GM21360 (cell line): ENCODE data around the gene MRTFA.

Experiments
- ATAC-seq: cut with Tn5 transposase; IDR thresholded peaks from one replicate; pipeline ENCODE4 v1.9.1; 2021; ENCODE audit warnings: mild to moderate bottlenecking, moderate library complexity; ENCODE audit not compliant: unreplicated experiment

The MRTFA gene

GRCh38 chr22:40473703-40474102, 162.8 kb downstream of the MRTFA start:
- no peak for ATAC-seq

GRCh38 chr22:40472579-40472978, 163.9 kb downstream of the MRTFA start:
- ATAC-seq, result no peak

DNA sequence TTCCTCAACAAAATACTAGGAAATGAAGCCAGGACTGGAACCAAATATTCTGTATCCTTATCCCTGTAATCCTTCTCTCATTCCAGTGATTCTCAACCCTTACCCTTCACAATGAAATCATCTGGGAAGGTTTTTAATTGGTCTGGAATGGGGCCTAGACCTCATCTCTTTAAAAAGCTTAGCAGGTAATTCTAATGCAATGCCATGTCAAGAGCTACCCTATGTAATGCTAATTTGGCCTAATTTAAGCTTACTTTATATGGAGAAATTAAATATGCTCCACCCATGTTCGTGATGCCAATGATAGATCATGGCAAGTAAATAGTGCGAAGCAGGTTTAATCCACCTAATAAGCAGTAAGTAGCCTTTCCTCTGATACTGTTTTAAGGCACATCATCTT, 164.5 kb downstream of the MRTFA start:
- ATAC-seq, result no peak

DNA sequence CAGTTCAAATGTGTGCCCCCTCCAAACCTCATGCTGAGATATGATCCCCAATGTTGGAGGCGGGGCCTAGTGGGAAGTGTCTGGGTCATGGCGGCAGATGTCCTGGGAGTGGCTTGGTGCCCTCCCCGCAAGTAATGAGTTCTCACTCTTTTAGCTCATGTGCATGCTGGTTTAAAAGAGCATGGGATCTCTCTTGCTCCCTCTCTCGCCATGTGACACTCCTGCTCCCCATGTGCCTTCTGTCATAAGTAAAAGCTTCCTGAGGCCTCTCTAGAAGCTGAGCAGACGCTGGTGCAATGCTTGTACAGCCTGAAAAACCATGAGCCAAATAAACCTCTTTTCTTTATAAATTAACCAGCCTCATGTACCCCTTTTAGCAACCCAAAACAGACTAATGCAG, 167.3 kb downstream of the MRTFA start:
- no peak for ATAC-seq

GRCh38 chr22:40468616-40469015, 167.9 kb downstream of the MRTFA start:
- no peak for ATAC-seq

DNA sequence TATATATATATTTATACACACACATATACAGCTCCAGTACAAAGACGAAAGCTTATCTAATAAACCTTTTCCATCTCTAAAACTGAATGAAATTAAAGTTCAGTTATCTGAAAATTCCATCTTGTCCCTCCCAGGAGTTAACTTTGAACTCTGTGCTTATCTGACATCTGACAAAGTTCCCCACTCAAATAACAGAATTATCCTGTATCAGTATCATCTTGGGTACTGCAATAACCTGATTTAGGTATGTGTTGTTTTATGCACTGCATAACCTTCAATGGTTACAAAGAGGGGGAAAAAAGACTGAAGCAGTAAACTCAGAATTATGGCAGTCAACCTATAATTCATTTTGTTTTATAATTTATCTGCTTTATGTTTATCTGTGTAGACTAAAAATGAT, 169.5 kb downstream of the MRTFA start:
- no peak for ATAC-seq

- ATAC-seq, result no peak
Observed at GRCh38 chr22:40463683-40464082, 172.8 kb downstream of the MRTFA start.

GRCh38 chr22:40463017-40463631, 173.4 kb downstream of the MRTFA start:
- ATAC-seq, result no peak

DNA sequence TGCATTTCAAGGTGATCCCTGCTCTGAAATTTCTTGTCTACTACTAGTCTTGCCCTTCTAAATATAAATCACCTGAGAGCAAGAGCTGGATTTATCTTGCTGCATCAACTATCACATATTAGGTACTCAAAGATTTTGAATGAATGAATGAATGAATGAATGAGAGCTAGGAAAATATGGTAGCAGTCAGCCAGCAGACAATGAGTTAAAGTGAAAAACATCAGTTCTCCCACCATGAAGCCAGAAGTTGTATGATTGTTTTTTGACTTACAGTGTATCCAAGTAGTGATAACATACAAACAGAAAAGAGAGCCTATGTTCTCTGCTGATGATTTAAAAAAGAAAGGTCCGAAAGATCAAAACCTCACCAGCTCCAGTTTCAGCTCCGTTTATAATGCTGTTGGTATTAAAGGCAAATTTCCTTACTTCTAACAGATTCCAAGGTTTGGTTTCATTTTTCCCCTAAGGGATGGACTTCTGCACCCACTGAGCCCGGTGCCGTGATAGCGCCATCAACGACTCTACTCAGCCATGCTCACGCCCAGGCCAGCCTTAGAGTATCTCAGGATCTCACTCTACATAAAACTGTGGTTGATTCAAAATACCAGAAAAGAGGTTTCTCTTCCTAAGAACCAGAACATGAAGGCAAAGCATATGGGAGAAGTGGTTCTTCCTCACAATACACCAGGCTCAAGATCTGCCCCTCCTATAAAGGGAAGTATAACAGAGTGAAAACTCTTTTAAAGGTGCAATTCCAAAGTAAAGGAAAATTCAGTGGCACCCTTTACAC, 174.1 kb downstream of the MRTFA start:
- no peak for ATAC-seq

DNA sequence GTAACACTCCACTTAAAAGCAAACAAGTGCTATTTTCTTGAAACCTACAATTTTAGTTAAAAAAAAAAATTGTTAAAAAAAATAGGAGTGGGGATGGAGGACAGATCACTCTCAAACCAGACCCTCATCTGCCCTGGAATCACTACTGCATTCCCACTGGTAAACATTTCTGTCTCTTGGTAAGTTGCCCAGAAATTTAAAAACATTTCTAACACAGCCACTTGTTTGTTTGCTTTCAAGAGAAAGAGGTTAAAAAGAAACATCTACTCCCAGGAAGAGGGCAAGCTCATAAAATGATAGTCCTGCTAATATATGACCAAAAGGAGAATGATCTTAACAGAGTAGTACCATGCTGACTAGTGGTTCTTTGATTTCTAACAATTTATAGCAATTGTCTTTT, 182.8 kb downstream of the MRTFA start:
- no peak for ATAC-seq

GRCh38 chr22:40452730-40453487, 183.6 kb downstream of the MRTFA start:
- ATAC-seq, result no peak

GRCh38 chr22:40451210-40451609, 185.3 kb downstream of the MRTFA start:
- no peak for ATAC-seq

DNA sequence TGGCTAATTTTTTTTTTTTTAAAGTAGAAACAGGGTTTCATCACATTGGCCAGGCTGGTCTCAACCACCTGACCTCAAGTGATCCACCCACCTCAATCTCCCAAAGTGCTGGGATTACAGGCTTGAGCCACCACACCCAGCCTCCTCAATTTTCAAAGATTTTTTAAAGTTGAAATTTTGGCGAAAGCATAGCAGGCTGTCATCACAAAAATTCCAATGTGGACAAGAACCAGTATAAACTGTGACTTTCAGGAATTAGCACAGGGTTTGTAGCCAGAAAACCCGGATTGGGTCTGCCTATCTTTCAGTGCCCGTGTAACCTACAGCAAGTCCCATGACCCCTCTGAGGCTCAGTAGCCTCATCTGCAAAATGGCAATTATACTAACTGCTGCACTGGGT, 185.9 kb downstream of the MRTFA start:
- ATAC-seq, result no peak

GRCh38 chr22:40449676-40450035, 186.9 kb downstream of the MRTFA start:
- ATAC-seq, result no peak

GRCh38 chr22:40446203-40446602, 190.3 kb downstream of the MRTFA start:
- no peak for ATAC-seq

- no peak for ATAC-seq
Observed at GRCh38 chr22:40444178-40444831, 192.2 kb downstream of the MRTFA start.

DNA sequence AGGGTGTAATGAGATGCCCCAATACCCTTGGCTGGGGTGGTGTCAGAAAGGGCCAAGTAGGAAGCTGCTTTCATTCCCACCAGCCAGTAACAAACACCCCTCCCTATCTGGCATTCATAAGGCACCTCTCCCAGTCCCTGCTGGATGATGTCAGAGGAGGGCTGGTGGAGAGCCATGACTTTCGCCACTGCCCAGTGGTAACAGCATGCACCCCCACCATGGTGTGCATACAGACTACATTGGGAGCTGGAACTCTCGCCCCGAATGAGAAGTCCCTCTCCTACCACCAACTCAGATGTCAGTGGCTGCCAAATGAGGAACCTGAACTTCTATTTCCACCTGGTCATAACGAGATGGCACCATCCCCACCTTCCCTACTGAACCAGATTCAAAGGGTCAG, 192.8 kb downstream of the MRTFA start:
- ATAC-seq, result no peak

DNA sequence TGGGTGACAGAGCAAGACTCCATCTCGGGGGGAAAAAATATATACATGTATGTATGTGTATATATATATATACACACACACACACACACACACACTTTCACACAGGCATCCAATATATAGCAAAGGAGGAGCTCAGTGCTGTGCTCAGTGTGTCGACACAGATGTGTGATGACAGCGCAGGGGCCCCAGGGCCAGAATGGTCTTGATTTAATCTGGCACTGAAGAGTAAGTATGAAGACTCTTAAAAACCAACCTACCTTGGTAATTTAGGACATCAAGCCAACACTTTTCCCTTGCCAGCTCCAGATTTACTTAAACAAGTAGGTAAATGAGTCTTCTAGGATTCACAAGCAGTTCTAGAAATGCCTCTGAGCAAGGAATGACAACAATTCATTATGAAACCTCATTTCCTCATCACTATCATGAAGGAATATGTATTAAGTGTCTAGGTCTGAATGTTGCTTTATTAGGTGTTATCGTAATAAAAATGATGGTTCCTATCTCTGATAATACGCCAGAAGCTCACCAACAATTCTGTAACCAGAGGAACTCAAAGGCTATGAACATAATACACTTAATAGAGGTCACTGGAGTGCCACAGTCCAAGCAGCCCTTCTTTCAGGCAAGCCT, 194.6 kb downstream of the MRTFA start:
- no peak for ATAC-seq

- peak; percentile 65 for ATAC-seq
Observed at GRCh38 chr22:40436505-40437431, 199.8 kb downstream of the MRTFA start.

DNA sequence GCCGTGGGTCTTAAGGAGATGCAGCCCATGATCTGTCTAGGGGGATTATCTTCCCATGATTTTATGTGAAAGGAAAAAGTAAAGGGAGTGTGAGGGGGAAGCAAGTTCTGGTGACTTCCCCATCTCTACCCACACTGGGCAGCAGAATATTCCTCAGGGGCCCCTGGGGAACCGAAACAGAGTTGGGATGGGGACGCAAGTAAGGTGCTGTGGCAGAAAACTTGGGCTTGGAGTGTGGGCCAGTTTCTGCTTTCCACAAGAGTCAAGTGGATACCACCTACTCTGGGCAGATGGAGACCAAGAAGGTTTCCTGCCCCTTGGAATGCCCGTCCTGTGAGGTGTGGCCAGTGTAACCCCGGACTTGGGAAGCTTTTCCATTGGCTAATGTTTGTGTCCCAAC, 201.8 kb downstream of the MRTFA start:
- no peak for ATAC-seq
